ENCODE results near the gene SMG6.

GRCh38 chr17:2028234-2028614 is 275.4 kb downstream of the SMG6 start:
- TF ChIP-seq CTCF (IDR thresholded peaks at IDR 0.05) (no peak), POLR2A (IDR thresholded peaks at IDR 0.05) (no peak)

All from uterus (tissue), 2 donors.